A673 (cell line): ENCODE results near the gene TUT1.

Experiments
- EZH2 ChIP-seq: fragments of 200-600 bp; sonication (generic); IDR thresholded peaks from 2 replicates; pipeline ENCODE4 v1.6.1; 2017; ENCODE audit warnings: borderline replicate concordance, low read depth, mild to moderate bottlenecking, mixed read lengths, antibody characterized with exemption, low read length; ENCODE audit not compliant: poor library complexity, severe bottlenecking
- TF ChIP-seq, protein P1 (sequence below): fragments of 300-800, 200-600 bp; sonication (generic); conservative IDR thresholded peaks from 2 replicates; pipeline ENCODE4 v1.5.1; 2017; ENCODE audit warnings: low read depth, mild to moderate bottlenecking, antibody characterized with exemption, low read length, moderate library complexity, mixed read lengths

DNA sequence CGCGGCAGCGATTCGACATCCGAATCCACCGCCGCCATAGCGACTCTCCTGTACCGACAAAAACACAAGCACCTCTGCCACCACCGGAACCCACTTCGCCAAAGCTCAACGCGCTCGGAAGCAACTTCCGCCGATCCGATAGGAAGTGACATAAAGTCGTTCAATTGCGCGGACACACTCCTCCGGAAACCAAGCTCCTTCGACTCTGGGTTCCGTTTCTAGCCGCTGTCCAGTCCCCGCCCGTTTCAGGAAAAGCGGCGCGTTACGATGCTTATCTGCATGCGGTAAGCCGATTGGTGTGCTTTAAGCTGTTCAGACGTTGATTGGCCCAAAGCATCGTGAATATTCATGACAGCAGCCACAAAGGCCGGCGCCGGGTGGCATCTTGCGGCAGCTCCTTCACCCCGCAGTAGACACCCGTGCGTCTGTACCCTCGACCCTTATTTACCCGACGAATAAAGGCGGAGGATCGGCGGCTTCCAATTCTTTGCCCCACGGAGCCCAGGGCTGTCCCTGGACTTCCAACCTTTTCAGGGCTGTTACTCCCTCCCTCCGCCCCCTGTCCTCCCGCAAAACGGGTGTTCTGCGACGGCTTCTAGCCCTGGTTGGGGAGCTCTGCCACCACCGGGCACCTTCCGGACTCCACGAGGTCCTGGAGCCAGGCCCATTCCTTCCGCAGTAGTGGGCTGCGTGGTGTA lies at the start of gene TUT1:
- TF ChIP-seq, protein P1, sequence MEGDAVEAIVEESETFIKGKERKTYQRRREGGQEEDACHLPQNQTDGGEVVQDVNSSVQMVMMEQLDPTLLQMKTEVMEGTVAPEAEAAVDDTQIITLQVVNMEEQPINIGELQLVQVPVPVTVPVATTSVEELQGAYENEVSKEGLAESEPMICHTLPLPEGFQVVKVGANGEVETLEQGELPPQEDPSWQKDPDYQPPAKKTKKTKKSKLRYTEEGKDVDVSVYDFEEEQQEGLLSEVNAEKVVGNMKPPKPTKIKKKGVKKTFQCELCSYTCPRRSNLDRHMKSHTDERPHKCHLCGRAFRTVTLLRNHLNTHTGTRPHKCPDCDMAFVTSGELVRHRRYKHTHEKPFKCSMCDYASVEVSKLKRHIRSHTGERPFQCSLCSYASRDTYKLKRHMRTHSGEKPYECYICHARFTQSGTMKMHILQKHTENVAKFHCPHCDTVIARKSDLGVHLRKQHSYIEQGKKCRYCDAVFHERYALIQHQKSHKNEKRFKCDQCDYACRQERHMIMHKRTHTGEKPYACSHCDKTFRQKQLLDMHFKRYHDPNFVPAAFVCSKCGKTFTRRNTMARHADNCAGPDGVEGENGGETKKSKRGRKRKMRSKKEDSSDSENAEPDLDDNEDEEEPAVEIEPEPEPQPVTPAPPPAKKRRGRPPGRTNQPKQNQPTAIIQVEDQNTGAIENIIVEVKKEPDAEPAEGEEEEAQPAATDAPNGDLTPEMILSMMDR = no peak
- no peak for TF ChIP-seq EZH2
